Activated CD8-positive, alpha-beta memory T cell treated with anti-CD3 and anti-CD28 coated beads for 4 hours (primary cell): ENCODE measurements around the gene EIF2S3.
"Not testable (repeated sequence)": the region's sequence is repeated elsewhere in the genome, so short reads cannot be mapped to it uniquely, and the experiment has no call there.

ENCODE experiments used
- DNase-seq, 2 donors: peaks; one replicate each; pipeline ENCODE4 v3.0.0-alpha.2; 2020; ENCODE audit warnings: low read depth in 2 of 2

The EIF2S3 gene

GRCh38 chrX:24050522-24051318 lies 4.0 kb upstream of the EIF2S3 start:
- DNase-seq = not testable (repeated sequence)

GRCh38 chrX:24055043-24055356 lies 244 bp downstream of the EIF2S3 start:
- DNase-seq = peak in 1 of 2 donors; percentile 0

- no peak for DNase-seq
Observed at GRCh38 chrX:24063488-24063887, 8.7 kb downstream of the EIF2S3 start.

- no peak for DNase-seq
Observed at GRCh38 chrX:24069877-24070276, 15.1 kb downstream of the EIF2S3 start.

- DNase-seq = no peak
Observed at GRCh38 chrX:24079411-24079810, 24.7 kb downstream of the EIF2S3 start.

- DNase-seq = not testable (repeated sequence)
Observed at GRCh38 chrX:24080245-24080644, 25.5 kb downstream of the EIF2S3 start.

GRCh38 chrX:24080704-24081103 lies 25.9 kb downstream of the EIF2S3 start:
- DNase-seq = no peak

- no peak for DNase-seq
Observed at GRCh38 chrX:24081661-24082154, 27.0 kb downstream of the EIF2S3 start.

- no peak for DNase-seq
Observed at GRCh38 chrX:24082447-24082846, 27.7 kb downstream of the EIF2S3 start.

- no peak for DNase-seq
Observed at GRCh38 chrX:24085101-24085500, 30.3 kb downstream of the EIF2S3 start.

- DNase-seq = no peak
Observed at GRCh38 chrX:24090300-24091200, 35.8 kb downstream of the EIF2S3 start.

- no peak for DNase-seq
Observed at GRCh38 chrX:24093746-24094145, 39.0 kb downstream of the EIF2S3 start.

GRCh38 chrX:24097741-24098260 lies 43.0 kb downstream of the EIF2S3 start:
- DNase-seq = no peak

- no peak for DNase-seq
Observed at GRCh38 chrX:24098932-24099331, 44.2 kb downstream of the EIF2S3 start.

GRCh38 chrX:24099394-24099793 lies 44.6 kb downstream of the EIF2S3 start:
- DNase-seq = no peak

- no peak for DNase-seq
Observed at GRCh38 chrX:24100713-24101112, 46.0 kb downstream of the EIF2S3 start.

- DNase-seq = no peak
Observed at GRCh38 chrX:24110069-24110468, 55.3 kb downstream of the EIF2S3 start.

GRCh38 chrX:24113181-24113580 lies 58.4 kb downstream of the EIF2S3 start:
- no peak for DNase-seq

GRCh38 chrX:24117258-24117657 lies 62.5 kb downstream of the EIF2S3 start:
- no peak for DNase-seq

GRCh38 chrX:24124244-24124799 lies 69.6 kb downstream of the EIF2S3 start:
- no peak for DNase-seq

- DNase-seq = no peak
Observed at GRCh38 chrX:24125028-24125612, 70.4 kb downstream of the EIF2S3 start.
